Peyer's patch (tissue), 4 donors: ENCODE measurements around the gene RAD51D. TPM values are rescaled to one million over a fixed set of nuclear protein-coding genes. Genes with fewer than 3 reads are reported as not detected.
A peak's percentile ranks its signal among the peaks of the same experiment; 100 is the strongest.

Source experiments
- DNase-seq, 3 donors: peaks; one replicate each; pipeline ENCODE4 v3.0.0-alpha.2; 2017 to 2019
- H3K27ac ChIP-seq, 4 donors: fragments of 200-600 bp; sonication (generic); one replicate each; pipeline ENCODE4 v1.5.1; 2016 to 2019
- H3K27me3 ChIP-seq, 2 donors: fragments of 200-600 bp; sonication (generic); one replicate each; pipeline ENCODE4 v1.5.1; 2019
- H3K36me3 ChIP-seq, 3 donors: fragments of 200-600 bp; sonication (generic); one replicate each; pipeline ENCODE4 v1.5.1; 2016 to 2019
- H3K4me1 ChIP-seq, 4 donors: fragments of 200-600 bp; sonication (generic); one replicate each; pipeline ENCODE4 v1.5.1; 2016 to 2019
- H3K4me3 ChIP-seq, 4 donors: fragments of 200-600 bp; sonication (generic); 1 replicate in 3 of 4; 2 replicates in 1 of 4; pipeline ENCODE4 v1.5.1; 2016 to 2019; ENCODE audit warnings: mild to moderate bottlenecking in 1 of 4
- H3K9me3 ChIP-seq, 4 donors: fragments of 200-600 bp; sonication (generic); one replicate each; pipeline ENCODE4 v1.5.1; 2016 to 2019; ENCODE audit warnings: mild to moderate bottlenecking in 1 of 4
- CTCF ChIP-seq, 6 experiments: fragments of 450-650 bp in 4 of 6; fragments of 200-600 bp in 2 of 6; sonication (generic) in 1 of 6; IDR thresholded peaks; one replicate each; pipeline ENCODE4 v1.5.1; 2017 to 2019; ENCODE audit warnings: antibody characterized with exemption in 6 of 6, mild to moderate bottlenecking in 3 of 6, moderate library complexity in 1 of 6
- POLR2A ChIP-seq, 2 donors: fragments of 450-650 bp; IDR thresholded peaks; one replicate each; pipeline ENCODE4 v1.5.1; 2017; ENCODE audit warnings: antibody characterized with exemption in 2 of 2, mild to moderate bottlenecking in 2 of 2, moderate library complexity in 2 of 2
- total RNA-seq, 4 donors: library from RNA; depleted of rRNA; stranded (reverse); fragments of >200 nt; gene quantifications; one replicate each; pipeline ENCODE4 v1.1.0, GENCODE V29; 2016

RAD51D gene
- total RNA-seq, 4 donors from 2014 or later = 6.3 to 18.2 (median 14.7) TPM

DNA sequence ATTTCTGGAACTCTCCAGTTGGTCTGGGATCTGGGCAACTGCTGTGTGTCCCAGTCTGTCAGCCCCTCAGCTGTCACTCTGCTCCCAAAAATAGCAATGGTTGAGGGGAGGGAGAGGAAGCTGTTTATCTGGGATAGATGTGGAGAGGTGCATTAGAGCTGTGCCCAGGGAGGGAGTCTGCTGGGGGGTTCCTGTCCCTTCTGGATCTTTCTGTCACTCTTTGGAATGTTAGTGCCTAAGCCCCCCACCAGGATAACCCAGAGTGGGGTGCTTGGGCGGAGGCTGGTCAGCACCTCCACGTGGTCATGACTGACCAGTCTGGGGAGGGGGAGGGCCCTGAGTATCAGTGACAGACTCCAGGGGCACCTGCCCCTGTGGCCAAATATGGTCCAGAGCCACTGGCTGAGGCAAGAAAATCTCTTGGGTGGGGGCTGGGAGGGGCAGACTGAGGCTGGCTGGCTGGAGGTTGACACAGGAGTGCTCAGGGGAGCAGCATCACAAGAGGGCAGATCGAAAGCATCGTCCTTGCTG, 27.8 kb upstream of the RAD51D start, which contains the start of gene UNC45B:
Gene UNC45B (plus strand): TSS at position 443 of the 531 bp plus-strand sequence. CDS start 447 bp downstream, outside the sequence.
- no peak for DNase-seq
- no peaks in the 10 kb centered on the region for H3K36me3 ChIP-seq
- TF ChIP-seq POLR2A (IDR thresholded peaks at IDR 0.05) (no peak), CTCF (IDR thresholded peaks at IDR 0.05) (no peak)
- H3K27ac ChIP-seq = no peak within 1 kb of the TSS
- no peaks in the 10 kb centered on the region for H3K4me1 ChIP-seq
- no peaks in the 10 kb centered on the region for H3K9me3 ChIP-seq
- no peak within 1 kb of the TSS for H3K4me3 ChIP-seq
- no peaks in the 10 kb centered on the region for H3K27me3 ChIP-seq

DNA sequence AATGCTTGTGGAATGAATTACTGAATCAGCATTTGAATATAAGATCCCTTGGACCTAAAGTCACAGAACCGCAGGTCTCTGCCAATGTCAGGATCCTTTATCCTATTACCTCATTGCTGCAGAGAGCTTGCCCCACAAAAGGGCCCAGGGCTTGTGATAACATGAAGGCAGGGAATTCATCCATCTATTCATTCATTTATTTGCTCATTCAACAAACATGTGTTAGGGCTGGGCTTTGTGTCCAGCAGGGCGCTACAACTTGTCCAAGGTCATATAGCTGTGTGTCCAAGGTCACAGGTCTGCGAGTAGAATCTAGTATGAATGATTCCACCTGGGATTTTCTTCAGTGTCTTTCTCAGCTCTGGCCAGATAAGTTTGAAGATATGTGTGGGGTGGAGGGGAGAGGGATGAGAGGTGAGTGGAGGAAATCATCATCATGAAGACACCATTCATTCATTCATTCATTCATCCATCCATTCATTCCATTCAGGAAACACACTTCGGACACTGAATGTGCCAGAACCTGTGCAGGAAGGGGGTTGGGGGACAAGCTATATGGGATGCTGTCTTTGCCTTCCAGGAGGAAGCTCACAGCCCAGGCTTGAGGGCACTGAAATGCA, 26.7 kb upstream of the RAD51D start:
- H3K36me3 ChIP-seq = no peaks in the 10 kb centered on the region

DNA sequence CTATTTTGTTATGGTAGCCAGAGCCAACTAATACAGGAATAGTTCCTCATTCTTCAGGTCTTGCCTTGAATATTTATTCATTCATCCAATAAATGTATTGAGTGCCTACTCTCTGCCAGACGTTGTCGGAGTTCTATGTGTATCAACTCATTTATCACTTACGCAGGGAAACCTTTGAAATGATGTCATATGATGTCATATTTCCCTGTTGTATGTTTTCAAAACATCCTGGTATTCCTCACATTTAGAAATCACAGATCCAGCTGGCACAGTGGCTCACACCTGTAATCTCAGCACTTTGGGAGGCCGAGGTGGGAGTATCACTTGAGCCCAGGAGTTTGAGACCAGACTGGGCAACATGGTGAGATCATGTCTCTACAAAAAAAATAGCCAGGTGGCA, 25.2 kb upstream of the RAD51D start:
- no peak overlapping the region for H3K4me3 ChIP-seq
- H3K4me1 ChIP-seq = peaks cover 0 to 7% (median 3%) of the 10 kb centered on the region in 4 donors
- H3K27ac ChIP-seq = no peak overlapping the region
- H3K9me3 ChIP-seq = no peaks in the 10 kb centered on the region
- DNase-seq = no peak
- TF ChIP-seq POLR2A (IDR thresholded peaks at IDR 0.05) = no peak
- TF ChIP-seq CTCF (IDR thresholded peaks at IDR 0.05) = no peak
- H3K27me3 ChIP-seq = no peaks in the 10 kb centered on the region
- no peaks in the 10 kb centered on the region for H3K36me3 ChIP-seq

More for the DNA sequence above, 26.7 kb upstream of the RAD51D start:
- Histone ChIP-seq H3K4me1 (peaks cover 0 to under 1% (median 0%) of the 10 kb centered on the region in 4 donors), H3K27ac (no peak overlapping the region), H3K27me3 (no peaks in the 10 kb centered on the region), H3K9me3 (no peaks in the 10 kb centered on the region), H3K4me3 (no peak overlapping the region)
- no peak for DNase-seq
- TF ChIP-seq CTCF (IDR thresholded peaks at IDR 0.05) = no peak
- TF ChIP-seq POLR2A (IDR thresholded peaks at IDR 0.05) = no peak

- DNase-seq = no peak
- H3K9me3 ChIP-seq = no peaks in the 10 kb centered on the region
- no peak for TF ChIP-seq POLR2A (IDR thresholded peaks at IDR 0.05)
- TF ChIP-seq CTCF (IDR thresholded peaks at IDR 0.05) = no peak
- peak overlapping the region; percentile 61 to 95 (median 84) for H3K4me3 ChIP-seq
- H3K4me1 ChIP-seq = peaks cover 0 to 7% (median 3%) of the 10 kb centered on the region in 4 donors
- no peaks in the 10 kb centered on the region for H3K27me3 ChIP-seq
- H3K27ac ChIP-seq = no peak overlapping the region
- H3K36me3 ChIP-seq = peaks cover 0 to 16% (median 0%) of the 10 kb centered on the region in 3 donors
These were observed 22.8 kb upstream of the RAD51D start for GRCh38 chr17:35142467-35142796.

DNA sequence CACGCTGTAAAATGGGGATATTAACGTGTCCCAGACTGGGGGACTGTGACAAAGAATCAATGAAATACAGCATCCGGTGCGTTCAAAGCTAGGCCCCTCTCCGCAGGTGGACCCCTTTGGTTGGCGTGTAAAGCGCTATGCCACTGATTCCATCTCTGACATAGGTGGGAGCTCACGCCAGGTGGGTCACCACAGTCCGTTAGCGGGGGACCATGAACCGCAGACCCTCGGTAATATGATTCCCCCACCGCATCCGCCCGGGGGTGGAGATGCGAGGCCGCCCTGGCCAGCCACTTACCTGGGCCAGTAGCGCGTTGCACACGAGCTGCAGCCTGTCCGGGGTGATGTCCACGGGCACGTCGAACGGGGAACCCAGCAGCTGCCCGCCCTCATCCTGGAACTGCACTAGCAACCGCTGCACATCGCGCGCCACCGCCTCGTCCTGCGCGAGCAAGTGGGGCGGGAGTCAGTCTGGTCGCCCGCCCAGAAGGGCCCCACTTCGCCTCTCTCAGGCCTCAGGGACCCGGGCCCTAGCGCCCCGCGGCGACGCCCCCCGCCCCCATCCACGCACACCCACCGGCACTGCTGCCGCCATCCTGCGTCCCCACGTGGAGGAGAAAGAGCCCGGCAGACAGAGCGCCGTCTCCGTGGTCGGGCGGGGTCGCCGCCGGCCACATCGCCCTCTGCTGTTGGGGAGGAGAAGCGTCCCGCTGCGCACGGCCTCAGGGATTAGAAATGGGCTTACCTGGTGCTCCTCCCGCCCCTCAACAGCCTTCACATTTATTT, 22.2 kb upstream of the RAD51D start, which contains the start of gene NLE1:
Gene NLE1 (minus strand): TSS at position 623 of the 786 bp plus-strand sequence. CDS start 28 bp downstream, at position 595.
- TF ChIP-seq POLR2A (IDR thresholded peaks at IDR 0.05) (no peak), CTCF (IDR thresholded peaks at IDR 0.05) (peak; percentile 83 to 97 (median 90))
- DNase-seq = peak; percentile 75 to 91 (median 87)
- H3K27ac ChIP-seq = peak within 1 kb of the TSS in 1 of 4 donors; percentile 80

More for the DNA sequence above, 22.2 kb upstream of the RAD51D start, which contains the start of gene NLE1:
- Histone ChIP-seq H3K27me3 (no peaks in the 10 kb centered on the region), H3K4me1 (peaks cover 0 to 7% (median 3%) of the 10 kb centered on the region in 4 donors), H3K36me3 (peaks cover 0 to 22% (median 0%) of the 10 kb centered on the region in 3 donors), H3K9me3 (no peaks in the 10 kb centered on the region), H3K4me3 (peak within 1 kb of the TSS; percentile 61 to 95 (median 84))
